ENCODE results near the gene FNIP1.
"Not testable (repeated sequence)": the region's sequence is repeated elsewhere in the genome, so short reads cannot be mapped to it uniquely, and the experiment has no call there.

DNA sequence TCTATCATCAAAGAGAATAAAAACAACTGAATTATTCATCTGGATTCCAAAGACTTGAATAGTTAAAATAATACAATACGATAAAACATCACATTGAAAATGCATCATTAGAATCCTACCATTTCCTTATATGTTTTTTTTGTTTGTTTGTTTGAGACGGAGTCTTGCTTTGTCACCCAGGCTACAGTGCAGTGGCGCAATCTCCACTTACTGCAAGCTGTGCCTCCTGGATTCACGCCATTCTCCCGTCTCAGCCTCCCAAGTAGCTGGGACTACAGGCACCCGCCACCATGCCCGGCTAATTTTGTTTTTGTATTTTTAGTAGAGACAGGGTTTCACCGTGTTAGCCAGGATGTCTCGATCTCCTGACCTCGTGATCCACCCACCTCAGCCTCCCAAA lies 118.5 kb downstream of the FNIP1 start:
- TF ChIP-seq POLR2A (IDR thresholded peaks at IDR 0.05; ENCODE audit: low read depth, low read length); POLR2AphosphoS5 (IDR thresholded peaks at IDR 0.05; ENCODE audit: low read depth, low read length); TAF1 (IDR thresholded peaks at IDR 0.05; ENCODE audit: borderline replicate concordance, low read depth, low read length): not testable (repeated sequence)
